HS-5 (cell line): ENCODE results near the gene EEF1AKMT3.

Source experiments
- DNase-seq: peaks from one replicate; pipeline ENCODE4 v3.0.0-alpha.2; 2012; ENCODE audit warnings: low read depth

Gene EEF1AKMT3

DNA sequence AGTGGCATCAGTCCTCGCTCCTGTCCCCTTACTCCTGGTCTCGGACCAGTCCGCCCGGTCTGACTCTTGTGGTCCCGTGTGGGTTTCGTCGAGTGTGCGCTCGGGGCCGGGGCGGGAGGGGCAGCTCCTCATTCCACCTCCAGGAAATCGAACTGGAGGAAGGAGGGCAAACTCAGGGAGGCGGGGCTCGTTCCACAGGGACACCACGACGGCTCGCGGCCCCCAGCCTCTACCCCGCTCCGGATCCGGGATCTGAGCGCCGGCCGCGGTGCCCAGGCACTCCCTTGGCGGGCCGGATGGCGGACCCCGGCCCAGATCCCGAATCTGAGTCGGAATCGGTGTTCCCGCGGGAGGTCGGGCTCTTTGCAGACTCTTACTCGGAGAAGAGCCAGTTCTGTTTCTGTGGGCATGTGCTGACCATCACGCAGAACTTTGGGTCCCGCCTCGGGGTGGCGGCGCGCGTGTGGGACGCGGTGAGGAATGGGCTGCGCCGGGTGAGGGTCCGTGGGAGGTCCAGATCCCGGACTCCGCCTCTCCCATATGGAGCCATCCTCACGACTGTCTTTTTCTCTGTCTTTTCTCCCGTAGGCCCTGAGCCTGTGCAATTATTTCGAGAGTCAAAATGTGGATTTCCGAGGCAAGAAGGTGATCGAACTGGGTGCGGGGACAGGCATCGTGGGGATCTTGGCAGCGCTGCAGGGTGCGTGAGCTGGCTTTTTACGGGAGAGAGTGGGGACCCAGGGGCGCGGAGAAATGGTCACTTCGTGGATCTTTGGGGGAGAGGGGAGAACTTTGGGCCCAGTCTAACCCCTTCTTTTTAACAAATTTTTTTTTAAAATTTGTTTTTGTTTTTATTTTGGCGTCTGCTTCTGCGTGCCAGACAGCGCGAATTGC, at the start of gene EEF1AKMT3:
EEF1AKMT3 (plus strand) TSS at position 186 of the 894 bp plus-strand sequence; CDS start at position 297, 111 bp downstream.
- peak; percentile 48 for DNase-seq

DNA sequence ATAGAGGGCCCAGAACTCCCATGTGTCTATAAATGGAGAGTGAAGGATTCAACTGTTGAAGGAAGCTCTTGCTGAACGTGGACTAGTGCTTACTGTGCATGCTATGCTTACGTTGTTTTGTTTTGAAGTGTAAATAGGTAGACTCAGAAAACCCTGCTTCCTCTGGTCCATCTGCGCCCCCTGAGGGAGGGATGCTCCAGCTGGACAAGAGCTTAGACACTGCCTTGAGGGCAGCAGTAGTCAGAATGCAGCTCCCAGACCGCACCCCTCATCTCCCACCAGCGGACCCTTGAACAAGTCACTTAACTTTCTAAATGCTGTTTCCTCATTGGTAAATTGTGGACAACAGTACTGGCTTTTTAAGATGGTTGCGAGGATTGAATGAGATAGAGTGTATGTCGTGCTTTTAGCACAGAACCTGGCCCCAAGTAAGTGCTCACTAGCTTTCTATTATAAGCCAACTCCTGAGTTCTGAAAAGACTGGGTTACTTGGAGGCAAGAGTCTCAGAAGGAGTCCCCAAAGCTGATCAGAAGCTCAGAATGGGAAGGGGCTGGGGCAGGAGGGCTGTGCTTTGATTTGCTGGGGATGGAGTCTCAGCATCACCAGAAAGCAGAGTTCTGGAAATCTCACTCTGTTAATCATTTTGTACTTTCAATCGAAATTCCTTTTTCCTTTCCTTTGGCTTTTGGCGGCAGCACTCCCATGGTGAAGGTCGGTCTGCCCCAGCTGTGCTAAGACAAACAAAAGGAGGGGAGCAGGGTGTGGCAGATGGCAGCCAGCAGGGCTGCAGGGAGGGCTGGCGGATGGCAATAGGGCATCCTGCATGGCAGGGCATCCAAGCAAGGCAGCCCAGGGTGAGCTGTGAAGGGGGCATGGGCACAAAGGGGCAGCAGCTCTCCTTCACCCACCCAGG, 49.4 kb upstream of the EEF1AKMT3 start:
- DNase-seq, result no peak

- no peak for DNase-seq
Measured at GRCh38 chr12:57723630-57723962, 48.8 kb upstream of the EEF1AKMT3 start.

DNA sequence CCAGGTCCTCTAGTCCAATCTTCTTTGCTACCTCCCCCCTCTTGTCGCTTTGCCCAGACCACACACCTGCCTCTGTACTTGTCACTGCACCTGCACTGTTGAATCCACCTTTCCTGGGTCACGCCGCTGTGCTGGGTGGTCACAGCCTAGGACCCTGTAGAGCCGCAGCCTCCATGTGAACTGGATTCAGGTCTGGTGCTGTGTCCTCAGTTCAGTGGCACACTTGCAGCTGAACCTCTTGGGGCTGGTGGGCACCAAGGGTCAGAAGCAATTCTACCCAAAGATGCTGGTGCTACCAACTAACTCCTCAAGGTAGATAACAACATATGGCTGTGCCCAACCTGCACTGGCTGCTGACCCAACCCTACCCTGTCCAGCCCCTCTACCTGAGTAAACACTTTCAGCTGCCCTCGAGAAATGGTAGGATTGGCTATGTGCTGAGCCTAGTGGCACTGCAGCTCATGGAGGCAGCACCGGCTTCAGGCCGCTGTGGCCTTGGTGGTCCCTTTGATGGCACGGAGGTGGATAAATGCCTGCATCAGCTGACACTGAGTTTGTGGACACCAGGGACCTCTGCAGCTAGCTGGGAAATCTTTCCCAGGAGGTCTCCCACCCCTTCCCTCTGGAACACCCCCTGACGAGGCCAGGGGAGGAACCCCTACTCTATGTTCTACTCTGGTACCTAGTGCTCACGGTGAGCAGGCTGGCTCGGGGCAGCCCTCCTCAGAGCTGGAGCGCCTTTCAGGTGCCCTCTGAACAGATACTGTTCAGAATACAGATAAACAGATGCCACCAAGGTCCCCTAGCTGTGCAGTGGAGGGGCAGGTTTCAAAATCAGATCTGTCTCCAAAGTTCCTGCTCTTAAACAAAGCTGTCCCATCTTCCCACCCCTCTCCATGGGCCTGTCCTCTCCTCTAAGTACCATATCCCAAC, 48.1 kb upstream of the EEF1AKMT3 start:
- DNase-seq, result no peak

DNA sequence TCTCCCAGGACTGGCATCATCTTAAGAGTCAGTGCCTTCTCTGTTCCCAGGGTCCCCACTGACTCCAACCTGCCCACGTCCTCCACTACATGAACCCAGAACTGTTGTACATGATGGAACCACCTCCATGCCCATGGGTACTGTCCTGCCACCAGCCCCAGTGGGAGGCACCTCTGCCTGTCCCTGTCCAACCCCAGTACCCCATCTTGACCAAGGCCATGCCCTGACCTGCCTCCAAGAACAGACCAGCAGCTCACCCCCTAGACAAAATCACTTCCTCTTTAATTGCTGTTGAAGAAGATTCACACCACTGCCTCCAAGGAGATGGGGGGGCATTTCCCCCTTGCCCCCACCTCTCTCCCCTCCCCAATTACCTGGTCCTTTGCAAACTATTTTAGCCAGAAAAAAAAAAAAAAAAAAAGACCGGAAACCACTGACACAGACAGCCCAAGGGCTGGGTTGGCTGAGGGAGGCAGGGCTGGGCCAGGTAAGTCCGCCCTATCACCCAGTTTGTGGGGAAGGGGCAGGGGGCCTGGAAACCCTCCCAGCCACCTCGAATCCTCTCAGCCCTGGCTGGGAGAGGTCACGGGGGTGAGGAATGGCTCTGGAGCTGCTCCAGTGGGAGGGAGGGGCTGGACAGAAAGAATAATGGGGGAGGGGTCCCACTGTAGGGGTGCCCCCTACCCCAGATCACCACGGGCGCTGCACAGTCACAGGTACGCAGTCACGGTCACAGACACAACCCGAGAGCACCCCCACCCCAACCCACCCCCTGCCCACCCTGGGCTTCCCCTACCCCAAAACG, 47.3 kb upstream of the EEF1AKMT3 start:
- DNase-seq, result no peak

- no peak for DNase-seq
Measured at GRCh38 chr12:57725851-57726150, 46.6 kb upstream of the EEF1AKMT3 start.

GRCh38 chr12:57726151-57726883, 46.1 kb upstream of the EEF1AKMT3 start:
- DNase-seq, result peak; percentile 68

DNA sequence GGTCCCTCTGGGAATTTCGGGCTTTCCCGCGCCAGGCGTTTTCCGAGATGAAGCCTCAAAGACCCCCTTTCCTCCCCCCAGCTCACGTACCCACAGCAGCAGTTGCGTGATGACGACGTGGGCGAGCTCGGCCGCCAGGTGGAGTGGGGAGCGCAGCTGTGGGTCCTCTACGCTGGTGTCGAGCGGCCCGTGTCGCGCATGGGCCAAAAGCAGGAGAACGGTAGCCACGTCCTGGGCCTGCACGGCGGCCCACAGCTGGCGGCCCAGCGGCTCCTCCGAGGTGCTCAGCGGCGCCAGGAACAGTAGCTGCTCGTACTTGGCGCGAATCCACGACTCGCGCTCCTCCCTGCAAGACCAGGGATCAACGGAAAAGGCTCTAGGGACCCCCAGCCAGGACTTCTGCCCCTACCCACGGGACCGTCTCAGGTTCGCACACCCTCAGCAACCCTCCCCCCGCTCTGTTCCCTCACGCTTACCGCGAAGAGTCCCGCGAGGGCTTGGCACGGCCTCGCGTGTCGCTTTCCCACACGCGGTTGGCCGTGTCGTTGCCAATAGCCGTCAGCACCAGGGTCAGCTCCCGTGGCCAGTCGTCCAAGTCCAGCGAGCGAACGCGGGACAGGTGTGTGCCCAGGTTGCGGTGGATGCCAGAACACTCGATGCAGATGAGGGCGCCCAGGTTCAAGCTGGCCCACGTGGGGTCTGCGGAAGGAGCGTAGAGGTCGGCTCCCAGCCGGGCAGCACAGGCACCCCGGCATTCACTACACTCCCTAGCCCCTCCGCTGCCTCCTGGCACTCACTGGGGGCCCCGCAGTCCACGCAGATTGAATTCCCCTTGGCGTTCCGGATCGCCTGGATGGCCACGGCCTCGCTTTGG, 45.3 kb upstream of the EEF1AKMT3 start:
- no peak for DNase-seq

GRCh38 chr12:57727758-57728395, 44.5 kb upstream of the EEF1AKMT3 start:
- no peak for DNase-seq

- DNase-seq, result no peak
Measured at GRCh38 chr12:57729321-57729844, 43.0 kb upstream of the EEF1AKMT3 start.

DNA sequence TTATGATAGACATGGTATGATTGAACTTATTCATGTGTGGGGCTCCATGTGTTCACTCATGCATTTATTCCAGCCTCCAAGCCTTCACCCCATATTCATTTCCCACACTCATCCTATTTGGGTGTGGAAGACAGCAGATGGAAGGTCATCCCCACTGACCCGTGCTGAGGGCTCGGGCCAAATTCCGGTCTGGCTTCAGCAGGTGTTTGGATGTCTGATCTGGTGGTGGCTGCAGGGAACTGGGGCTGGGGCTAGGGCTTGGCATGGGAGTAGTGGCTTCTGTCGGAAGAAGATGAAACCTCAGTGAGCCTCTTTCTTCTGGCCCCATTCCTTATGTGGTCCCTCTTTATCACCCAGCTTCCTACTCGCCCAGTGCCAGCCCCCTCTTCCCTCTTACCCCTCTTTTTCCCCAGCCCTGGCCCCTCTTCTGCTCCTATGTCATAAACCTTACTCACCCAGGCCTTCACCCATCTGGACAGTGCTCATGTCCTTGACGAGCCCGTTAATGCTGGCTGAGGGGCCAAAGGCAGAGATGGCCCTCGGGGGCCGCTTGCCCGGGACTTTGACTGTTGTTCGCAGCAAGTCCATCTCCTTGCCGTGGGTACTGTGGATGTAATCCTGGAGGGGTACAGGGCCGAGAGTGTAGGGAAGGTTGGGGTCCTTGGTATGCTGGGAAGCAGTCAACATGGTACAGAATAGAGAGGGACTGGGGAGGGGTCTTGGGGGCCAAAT, 41.9 kb upstream of the EEF1AKMT3 start:
- DNase-seq, result no peak

DNA sequence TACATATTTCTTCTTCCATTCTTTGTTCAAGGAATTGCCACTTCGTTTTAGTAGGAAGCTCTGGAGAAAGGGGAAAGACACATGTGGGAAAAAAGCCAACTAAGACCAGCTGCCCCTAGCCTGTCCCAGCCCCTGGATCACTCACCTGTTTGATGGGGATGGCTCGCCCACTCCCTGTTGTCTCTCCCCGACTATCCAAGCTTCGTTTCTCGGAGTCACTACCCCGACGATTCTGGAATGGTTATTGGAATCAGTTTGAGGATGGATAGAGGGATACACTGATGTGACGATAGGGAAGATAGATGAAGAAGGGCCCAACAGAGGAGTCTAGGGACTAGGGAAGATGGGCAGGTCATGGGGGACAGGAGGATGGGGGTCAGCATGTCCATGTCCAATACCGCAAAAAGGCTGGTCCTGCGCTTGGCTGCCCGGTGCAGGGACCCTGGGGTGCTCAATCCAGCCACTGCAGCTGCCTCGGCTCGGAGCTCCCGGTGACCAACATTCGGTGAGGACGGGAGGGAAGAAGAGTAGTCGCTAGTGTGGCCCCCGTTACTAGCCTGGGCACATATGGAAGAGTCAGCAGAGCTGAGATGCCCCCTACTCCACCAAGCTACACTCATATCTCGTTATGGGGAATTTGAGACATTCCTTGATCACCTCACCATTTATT, 40.9 kb upstream of the EEF1AKMT3 start:
- no peak for DNase-seq

DNA sequence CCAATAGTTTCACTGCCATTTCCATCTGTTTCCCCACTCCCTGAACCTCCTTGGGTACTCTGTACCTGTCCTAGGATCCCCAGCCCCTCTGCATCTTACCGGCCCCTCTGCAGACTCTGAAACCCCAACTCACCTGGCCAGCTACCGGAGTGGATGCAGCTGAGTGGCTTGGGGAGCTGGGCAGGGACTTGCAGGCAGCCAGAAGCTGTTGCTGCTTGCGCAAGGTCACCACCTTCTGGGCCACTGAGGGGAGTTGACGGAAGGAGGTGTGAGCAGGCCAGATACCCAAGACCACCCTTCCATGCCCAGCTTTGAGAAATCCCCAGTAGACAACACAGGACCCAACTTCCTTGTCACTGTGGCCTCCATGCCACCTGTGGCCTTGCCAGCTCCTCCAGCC, 40.1 kb upstream of the EEF1AKMT3 start:
- DNase-seq, result no peak

DNA sequence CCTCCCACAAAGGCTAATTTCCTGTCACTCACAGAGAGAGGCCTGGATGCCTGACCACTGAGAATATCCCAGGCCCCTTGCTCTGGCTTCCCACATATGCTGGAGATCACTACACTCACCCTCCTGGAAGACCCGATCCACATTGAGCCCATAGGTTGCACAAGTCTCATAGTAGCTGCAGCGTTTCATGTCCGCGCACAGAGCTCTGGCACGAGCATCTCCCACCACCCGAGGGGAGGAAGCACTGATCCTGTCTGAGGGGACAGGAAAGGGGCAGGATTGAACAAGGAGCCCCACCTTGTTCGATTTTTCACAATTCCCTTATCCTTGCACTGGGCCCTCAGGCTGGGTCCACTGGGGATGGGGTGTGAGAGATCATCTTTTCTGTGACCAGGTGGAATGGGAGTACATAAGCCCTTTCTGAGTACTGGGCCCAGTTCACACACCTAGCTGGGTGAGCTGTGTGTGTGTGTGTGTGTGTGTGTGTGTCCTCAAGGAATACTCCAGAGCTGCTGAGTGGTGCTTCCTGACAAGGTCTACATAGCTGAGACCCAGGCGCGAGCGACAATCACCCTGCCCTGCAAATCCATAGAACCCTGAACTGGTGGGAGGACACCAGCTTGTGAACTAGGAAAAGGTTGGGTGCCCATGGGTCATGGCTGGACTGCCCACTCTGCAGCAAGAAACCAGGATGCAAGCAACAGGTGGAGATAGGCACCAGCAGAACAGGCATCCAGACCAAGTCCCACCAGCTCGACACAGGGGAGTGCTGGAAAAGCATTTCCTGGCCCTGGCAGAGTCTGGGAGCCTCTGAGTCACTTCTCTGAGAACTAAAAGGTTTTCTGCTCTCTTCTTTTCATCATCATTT, 39.5 kb upstream of the EEF1AKMT3 start:
- DNase-seq, result no peak

DNA sequence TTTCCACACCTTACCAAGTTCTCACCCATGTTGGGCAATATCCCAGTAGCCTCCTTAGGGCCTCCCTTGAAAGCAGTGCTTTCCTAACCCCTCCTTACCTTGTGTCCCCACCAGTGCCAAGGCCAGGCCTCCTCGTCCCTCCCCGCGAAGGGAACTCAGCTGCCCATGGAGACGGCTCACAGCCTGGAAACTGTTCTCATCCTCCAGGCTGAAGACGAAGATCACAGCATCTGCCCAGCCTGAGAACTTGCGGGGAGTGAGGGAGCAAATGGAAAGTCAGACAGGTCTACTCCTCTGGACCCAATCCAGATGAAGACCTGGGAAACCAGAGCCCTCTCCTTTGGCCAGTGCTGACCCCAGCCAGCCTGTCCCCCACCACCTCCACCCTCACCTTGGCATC, 38.5 kb upstream of the EEF1AKMT3 start:
- no peak for DNase-seq

- no peak for DNase-seq
Measured at GRCh38 chr12:57734591-57734990, 37.8 kb upstream of the EEF1AKMT3 start.
